Fibroblast of peridontal ligament (primary cell): ENCODE measurements around the gene CCDC102A.
"Not testable (repeated sequence)": the region's sequence is repeated elsewhere in the genome, so short reads cannot be mapped to it uniquely, and the experiment has no call there.

ENCODE experiments used
- DNase-seq: peaks from one replicate; pipeline ENCODE4 v3.0.0-alpha.2; 2010; ENCODE audit errors: extremely low read depth

The CCDC102A gene

GRCh38 chr16:57502048-57502775 is 34.2 kb downstream of the CCDC102A start:
- no peak for DNase-seq

- DNase-seq, result no peak
Measured at GRCh38 chr16:57501492-57501891, 34.9 kb downstream of the CCDC102A start.

GRCh38 chr16:57500578-57501111 is 35.7 kb downstream of the CCDC102A start:
- DNase-seq, result no peak

- not testable (repeated sequence) for DNase-seq
Measured at GRCh38 chr16:57499941-57500340, 36.4 kb downstream of the CCDC102A start.

- no peak for DNase-seq
Measured at GRCh38 chr16:57498031-57498430, 38.3 kb downstream of the CCDC102A start.

GRCh38 chr16:57497121-57497520 is 39.2 kb downstream of the CCDC102A start:
- no peak for DNase-seq

GRCh38 chr16:57493767-57494166 is 42.6 kb downstream of the CCDC102A start:
- DNase-seq, result no peak

GRCh38 chr16:57489229-57489628 is 47.1 kb downstream of the CCDC102A start:
- no peak for DNase-seq

- no peak for DNase-seq
Measured at GRCh38 chr16:57486858-57487834, 49.2 kb downstream of the CCDC102A start.

- DNase-seq, result peak; percentile 36
Measured at GRCh38 chr16:57485916-57486857, 50.2 kb downstream of the CCDC102A start, which contains the start of gene DOK4. TSS of gene DOK4 (minus strand) at chr16:57486493. CDS start at chr16:57479507, 6,986 bp downstream.

- no peak for DNase-seq
Measured at GRCh38 chr16:57485091-57485915, 51.1 kb downstream of the CCDC102A start.

GRCh38 chr16:57484515-57485005 is 51.8 kb downstream of the CCDC102A start:
- no peak for DNase-seq

GRCh38 chr16:57483725-57484514 is 52.5 kb downstream of the CCDC102A start:
- DNase-seq, result no peak

- no peak for DNase-seq
Measured at GRCh38 chr16:57482845-57483545, 53.4 kb downstream of the CCDC102A start.

- DNase-seq, result no peak
Measured at GRCh38 chr16:57481421-57481820, 55.0 kb downstream of the CCDC102A start.

GRCh38 chr16:57480754-57481230 is 55.6 kb downstream of the CCDC102A start:
- DNase-seq, result no peak

- peak; percentile 13 for DNase-seq
Measured at GRCh38 chr16:57479976-57480753, 56.2 kb downstream of the CCDC102A start.
